GM12801 (cell line): ENCODE data around the gene WDR45B.

Experiments
- CTCF ChIP-seq: IDR thresholded peaks from one replicate; pipeline ENCODE4 v1.5.1; 2011; ENCODE audit warnings: control low read depth; ENCODE audit not compliant: insufficient read length; ENCODE audit errors: extremely low read depth

WDR45B gene

GRCh38 chr17:82655038-82655479 lies 6.8 kb upstream of the WDR45B start:
- TF ChIP-seq CTCF: no peak

GRCh38 chr17:82653651-82654528 lies 5.6 kb upstream of the WDR45B start:
- TF ChIP-seq CTCF: no peak

GRCh38 chr17:82650723-82651122 lies 2.5 kb upstream of the WDR45B start:
- TF ChIP-seq CTCF: no peak

GRCh38 chr17:82649501-82650261 lies 1.4 kb upstream of the WDR45B start:
- no peak for TF ChIP-seq CTCF

- TF ChIP-seq CTCF: no peak
Observed at GRCh38 chr17:82648742-82649331, 593 bp upstream of the WDR45B start.

- TF ChIP-seq CTCF: no peak
Observed at GRCh38 chr17:82647593-82648164, 565 bp downstream of the WDR45B start.

GRCh38 chr17:82645516-82645915 lies 2.7 kb downstream of the WDR45B start:
- no peak for TF ChIP-seq CTCF
